ENCODE data around the gene AQP12B. TPM values are rescaled to one million over a fixed set of nuclear protein-coding genes. Genes with fewer than 3 reads are reported as not detected.

AQP12B gene
- total and polyA plus RNA-seq, 10 of the 15 experiments (the other 5 are each of a cell fraction or from before 2014, with no cell fraction given), result not detected

DNA sequence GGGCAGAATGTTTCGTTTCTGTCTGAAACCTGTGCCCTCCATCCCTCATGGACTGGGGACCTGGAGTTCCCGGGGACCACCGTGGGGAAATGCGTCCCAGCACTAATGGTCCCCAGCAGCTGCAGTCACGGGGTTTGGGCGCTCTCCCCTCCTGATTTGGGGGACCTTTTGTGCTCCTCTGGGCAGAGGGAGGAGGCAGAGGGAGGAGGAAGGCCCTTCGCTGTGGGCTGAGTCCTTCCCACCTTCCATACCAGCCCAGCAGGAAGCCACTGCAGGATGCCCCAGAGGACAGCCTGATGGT is 54.2 kb downstream of the AQP12B start:
- SMC1A ChIA-PET (ENCODE audit: uncharacterized antibody, unreplicated experiment), result no interaction called here
- TF ChIP-seq BRCA1 (IDR thresholded peaks at IDR 0.05; ENCODE audit: low read depth, low read length) (no peak), POLR2AphosphoS2 (IDR thresholded peaks at IDR 0.05; ENCODE audit: low read depth, low read length) (no peak), NFXL1 (IDR thresholded peaks at IDR 0.05; ENCODE audit: borderline replicate concordance) (no peak), NBN (IDR thresholded peaks at IDR 0.05) (no peak), MTA3 (IDR thresholded peaks at IDR 0.05; ENCODE audit: borderline replicate concordance, low read length) (no peak), ZZZ3 (IDR thresholded peaks at IDR 0.05; ENCODE audit: control insufficient read depth, insufficient read length, low read depth) (no peak), SMARCA5 (IDR thresholded peaks at IDR 0.05) (no peak), ZNF274 (IDR thresholded peaks at IDR 0.05; ENCODE audit: insufficient read depth, insufficient read length) (no peak), SMC3 (IDR thresholded peaks at IDR 0.05; ENCODE audit: borderline replicate concordance, low read length) (no peak), EED (IDR thresholded peaks at IDR 0.05; ENCODE audit: low read depth) (no peak)
- TF ChIP-seq, protein P1, sequence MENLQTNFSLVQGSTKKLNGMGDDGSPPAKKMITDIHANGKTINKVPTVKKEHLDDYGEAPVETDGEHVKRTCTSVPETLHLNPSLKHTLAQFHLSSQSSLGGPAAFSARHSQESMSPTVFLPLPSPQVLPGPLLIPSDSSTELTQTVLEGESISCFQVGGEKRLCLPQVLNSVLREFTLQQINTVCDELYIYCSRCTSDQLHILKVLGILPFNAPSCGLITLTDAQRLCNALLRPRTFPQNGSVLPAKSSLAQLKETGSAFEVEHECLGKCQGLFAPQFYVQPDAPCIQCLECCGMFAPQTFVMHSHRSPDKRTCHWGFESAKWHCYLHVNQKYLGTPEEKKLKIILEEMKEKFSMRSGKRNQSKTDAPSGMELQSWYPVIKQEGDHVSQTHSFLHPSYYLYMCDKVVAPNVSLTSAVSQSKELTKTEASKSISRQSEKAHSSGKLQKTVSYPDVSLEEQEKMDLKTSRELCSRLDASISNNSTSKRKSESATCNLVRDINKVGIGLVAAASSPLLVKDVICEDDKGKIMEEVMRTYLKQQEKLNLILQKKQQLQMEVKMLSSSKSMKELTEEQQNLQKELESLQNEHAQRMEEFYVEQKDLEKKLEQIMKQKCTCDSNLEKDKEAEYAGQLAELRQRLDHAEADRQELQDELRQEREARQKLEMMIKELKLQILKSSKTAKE (IDR thresholded peaks at IDR 0.05; ENCODE audit: low read depth, poor library complexity, severe bottlenecking), result no peak
- TF ChIP-seq, protein P2, sequence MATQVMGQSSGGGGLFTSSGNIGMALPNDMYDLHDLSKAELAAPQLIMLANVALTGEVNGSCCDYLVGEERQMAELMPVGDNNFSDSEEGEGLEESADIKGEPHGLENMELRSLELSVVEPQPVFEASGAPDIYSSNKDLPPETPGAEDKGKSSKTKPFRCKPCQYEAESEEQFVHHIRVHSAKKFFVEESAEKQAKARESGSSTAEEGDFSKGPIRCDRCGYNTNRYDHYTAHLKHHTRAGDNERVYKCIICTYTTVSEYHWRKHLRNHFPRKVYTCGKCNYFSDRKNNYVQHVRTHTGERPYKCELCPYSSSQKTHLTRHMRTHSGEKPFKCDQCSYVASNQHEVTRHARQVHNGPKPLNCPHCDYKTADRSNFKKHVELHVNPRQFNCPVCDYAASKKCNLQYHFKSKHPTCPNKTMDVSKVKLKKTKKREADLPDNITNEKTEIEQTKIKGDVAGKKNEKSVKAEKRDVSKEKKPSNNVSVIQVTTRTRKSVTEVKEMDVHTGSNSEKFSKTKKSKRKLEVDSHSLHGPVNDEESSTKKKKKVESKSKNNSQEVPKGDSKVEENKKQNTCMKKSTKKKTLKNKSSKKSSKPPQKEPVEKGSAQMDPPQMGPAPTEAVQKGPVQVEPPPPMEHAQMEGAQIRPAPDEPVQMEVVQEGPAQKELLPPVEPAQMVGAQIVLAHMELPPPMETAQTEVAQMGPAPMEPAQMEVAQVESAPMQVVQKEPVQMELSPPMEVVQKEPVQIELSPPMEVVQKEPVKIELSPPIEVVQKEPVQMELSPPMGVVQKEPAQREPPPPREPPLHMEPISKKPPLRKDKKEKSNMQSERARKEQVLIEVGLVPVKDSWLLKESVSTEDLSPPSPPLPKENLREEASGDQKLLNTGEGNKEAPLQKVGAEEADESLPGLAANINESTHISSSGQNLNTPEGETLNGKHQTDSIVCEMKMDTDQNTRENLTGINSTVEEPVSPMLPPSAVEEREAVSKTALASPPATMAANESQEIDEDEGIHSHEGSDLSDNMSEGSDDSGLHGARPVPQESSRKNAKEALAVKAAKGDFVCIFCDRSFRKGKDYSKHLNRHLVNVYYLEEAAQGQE (IDR thresholded peaks at IDR 0.05; ENCODE audit: low read depth, low read length), result no peak
- in situ Hi-C loops (cut with MboI), result no loop called here
- FAIRE-seq, result no peak
- H3K9me3 ChIP-seq (replicated peaks; ENCODE audit: control insufficient read depth, insufficient read depth, low read length), result no peaks in the 10 kb centered on the region; the same call in 2 of the 3 replicates
- H3K9ac ChIP-seq (ENCODE audit: control insufficient read depth, insufficient read depth, low read length), result no peak overlapping the region
- no TSS peak for BruUV-seq (replicated peaks)
- no peaks in the 10 kb centered on the region for H3K36me3 ChIP-seq (ENCODE audit: control insufficient read depth in 2 of 2, insufficient read depth in 2 of 2, low read length in 1 of 2)
- H4K20me1 ChIP-seq (ENCODE audit: control insufficient read depth, insufficient read depth), result no peaks in the 10 kb centered on the region
- RAD21 ChIA-PET (ENCODE audit: unreplicated experiment), result no interaction called here
- POLR2A ChIA-PET, result no interaction called here
- 61% methylated on average over 7 of the region's 7 CpGs for WGBS (ENCODE audit: insufficient coverage, insufficient replicate concordance, low lambda C conversion rate, missing lambda C conversion rate)
- no peaks in the 10 kb centered on the region for H3K79me2 ChIP-seq (ENCODE audit: control insufficient read depth, insufficient read depth, low read length)
- no peaks in the 10 kb centered on the region for H3K27me3 ChIP-seq (replicated peaks in 1 of 2; ENCODE audit: control insufficient read depth in 2 of 2, insufficient read depth in 2 of 2, low read length in 1 of 2)
- DNase-seq (ENCODE audit: low read depth, low spot score), result no peak
- ATAC-seq, result no peak
- H3K4me3 ChIP-seq, result no peak overlapping the region
- CTCF ChIA-PET, result interaction anchor here (1.0 kb wide), 1 partner anchor 114 kb away, joined by 3 read pairs; no protein-coding TSS in a partner anchor
- intact Hi-C loops (cut with micrococcal nuclease; ENCODE audit: unreplicated experiment), result no loop called here
- H3K4me1 ChIP-seq (ENCODE audit: control insufficient read depth, insufficient read depth, low read length), result peaks cover 19% of the 10 kb centered on the region
- no peak overlapping the region for H3K4me2 ChIP-seq (ENCODE audit: control insufficient read depth, insufficient read depth)
- no peak overlapping the region for H3K27ac ChIP-seq (ENCODE audit: control insufficient read depth, insufficient read depth)
- H2AFZ ChIP-seq (ENCODE audit: control insufficient read depth, low read depth, low read length), result no peak overlapping the region
